Epithelial cell of esophagus (primary cell): ENCODE results near the gene HINT1.

Experiments
- DNase-seq: peaks from one replicate; pipeline ENCODE4 v3.0.0; 2010; ENCODE audit warnings: low read depth
- H3K4me3 ChIP-seq: 2 replicates; pipeline ENCODE4 v1.5.1; 2011; ENCODE audit warnings: mild to moderate bottlenecking, low read length, control low read depth
- TF ChIP-seq, protein P1 (sequence below): IDR thresholded peaks from 2 replicates; pipeline ENCODE4 v1.5.1; 2011; ENCODE audit warnings: low read depth, mild to moderate bottlenecking, low read length, control low read depth, inconsistent platforms; ENCODE audit not compliant: insufficient read depth; ENCODE audit errors: missing control alignments

The HINT1 gene

DNA sequence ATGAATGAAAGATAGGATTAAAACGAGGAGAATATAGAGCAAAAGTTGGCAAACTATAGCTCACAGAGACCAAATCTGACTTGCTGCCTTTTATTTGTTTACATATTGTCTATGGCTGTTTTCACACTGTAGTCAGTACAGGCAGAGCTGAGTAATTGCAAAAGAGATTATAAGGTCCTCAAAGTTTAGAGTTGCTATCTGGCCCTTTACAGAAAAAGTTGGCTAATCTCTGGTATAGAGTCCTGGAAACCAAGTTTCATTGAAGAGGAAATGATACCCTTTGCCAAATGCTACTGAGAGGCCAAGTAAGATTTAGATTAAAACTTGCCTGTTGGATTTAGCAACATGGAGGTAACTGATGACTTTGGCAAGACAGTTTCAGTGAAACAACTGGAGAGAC is 41.7 kb upstream of the HINT1 start:
- TF ChIP-seq, protein P1, sequence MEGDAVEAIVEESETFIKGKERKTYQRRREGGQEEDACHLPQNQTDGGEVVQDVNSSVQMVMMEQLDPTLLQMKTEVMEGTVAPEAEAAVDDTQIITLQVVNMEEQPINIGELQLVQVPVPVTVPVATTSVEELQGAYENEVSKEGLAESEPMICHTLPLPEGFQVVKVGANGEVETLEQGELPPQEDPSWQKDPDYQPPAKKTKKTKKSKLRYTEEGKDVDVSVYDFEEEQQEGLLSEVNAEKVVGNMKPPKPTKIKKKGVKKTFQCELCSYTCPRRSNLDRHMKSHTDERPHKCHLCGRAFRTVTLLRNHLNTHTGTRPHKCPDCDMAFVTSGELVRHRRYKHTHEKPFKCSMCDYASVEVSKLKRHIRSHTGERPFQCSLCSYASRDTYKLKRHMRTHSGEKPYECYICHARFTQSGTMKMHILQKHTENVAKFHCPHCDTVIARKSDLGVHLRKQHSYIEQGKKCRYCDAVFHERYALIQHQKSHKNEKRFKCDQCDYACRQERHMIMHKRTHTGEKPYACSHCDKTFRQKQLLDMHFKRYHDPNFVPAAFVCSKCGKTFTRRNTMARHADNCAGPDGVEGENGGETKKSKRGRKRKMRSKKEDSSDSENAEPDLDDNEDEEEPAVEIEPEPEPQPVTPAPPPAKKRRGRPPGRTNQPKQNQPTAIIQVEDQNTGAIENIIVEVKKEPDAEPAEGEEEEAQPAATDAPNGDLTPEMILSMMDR: no peak

GRCh38 chr5:131206061-131206460 is 41.0 kb upstream of the HINT1 start:
- no peak for DNase-seq
- TF ChIP-seq, protein P1: no peak
- H3K4me3 ChIP-seq: no peak overlapping the region

More for the DNA sequence above, 41.7 kb upstream of the HINT1 start:
- H3K4me3 ChIP-seq: no peak overlapping the region
- DNase-seq: no peak

- TF ChIP-seq, protein P1: no peak
- DNase-seq: no peak
- no peak overlapping the region for H3K4me3 ChIP-seq
Measured at GRCh38 chr5:131204964-131205363, 39.9 kb upstream of the HINT1 start.

GRCh38 chr5:131200560-131200959 is 35.5 kb upstream of the HINT1 start:
- TF ChIP-seq, protein P1: no peak
- DNase-seq: no peak
- no peak overlapping the region for H3K4me3 ChIP-seq

- TF ChIP-seq, protein P1: no peak
Measured at GRCh38 chr5:131198625-131199024, 33.6 kb upstream of the HINT1 start.

DNA sequence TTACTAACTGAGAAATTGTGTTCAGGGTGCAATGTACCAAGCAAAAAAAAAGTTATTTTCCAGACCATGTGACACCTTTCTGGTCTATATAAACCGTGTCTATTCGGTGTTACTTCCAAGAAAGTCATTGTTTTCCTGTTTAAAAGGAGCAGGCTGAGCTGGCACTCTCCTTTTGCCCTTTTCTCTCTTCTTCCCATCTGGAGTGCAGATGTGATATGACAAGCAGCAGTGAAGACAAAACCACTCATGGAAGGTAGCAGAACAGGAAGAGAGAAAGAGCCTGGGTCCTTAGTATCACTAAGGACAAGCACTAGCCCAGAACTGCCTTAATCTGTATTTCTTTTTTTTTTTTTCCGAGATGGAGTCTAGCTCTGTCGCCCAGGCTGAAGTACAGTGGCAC is 31.3 kb upstream of the HINT1 start:
- TF ChIP-seq, protein P1: no peak
- DNase-seq: no peak

More at GRCh38 chr5:131198625-131199024, 33.6 kb upstream of the HINT1 start:
- no peak for DNase-seq
- H3K4me3 ChIP-seq: no peak overlapping the region

DNA sequence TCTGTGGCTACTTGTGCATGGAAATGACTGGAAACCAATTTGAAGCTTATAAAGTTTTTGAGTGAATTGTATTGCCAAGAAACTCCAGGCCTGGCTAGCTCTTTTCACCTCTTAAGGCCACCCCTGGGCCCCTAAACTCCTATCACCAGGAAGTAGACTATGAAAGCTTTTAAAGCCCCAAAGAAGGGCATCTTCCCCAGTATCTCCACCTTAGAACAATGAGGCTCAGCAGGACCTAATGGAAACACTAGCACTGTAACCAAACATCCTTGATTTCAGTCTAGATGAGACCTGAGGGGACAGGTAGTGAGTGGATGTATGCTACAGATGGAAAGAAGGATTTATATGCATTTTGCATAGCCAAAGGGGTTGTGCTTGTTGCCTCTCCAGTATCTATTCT is 30.6 kb upstream of the HINT1 start:
- no peak for DNase-seq
- TF ChIP-seq, protein P1: no peak

More for the DNA sequence above, 31.3 kb upstream of the HINT1 start:
- H3K4me3 ChIP-seq: no peak overlapping the region

More for the DNA sequence above, 30.6 kb upstream of the HINT1 start:
- H3K4me3 ChIP-seq: no peak overlapping the region
